Measurements from ENCODE around the gene SCP2. TPM values are rescaled to one million over a fixed set of nuclear protein-coding genes. Genes with fewer than 3 reads are reported as not detected.

The SCP2 gene
- total RNA-seq, 1 experiment from 2014 or later: 56.4 TPM

- POLR2A ChIA-PET: no interaction called here
- peaks cover 77% of the 10 kb centered on the region for H3K27me3 Mint-ChIP-seq (ENCODE audit: low read depth)
These were observed 1.5 kb upstream of the SCP2 start for GRCh38 chr1:52925571-52926005.

GRCh38 chr1:52926864-52927211, 238 bp upstream of the SCP2 start:
- CTCF ChIA-PET: interaction anchor here (0.7 to 1.5 kb wide), 6 partner anchors 22 to 352 kb away, joined by 3 to 6 read pairs (median 4); no protein-coding TSS in a partner anchor

More at GRCh38 chr1:52925571-52926005, 1.5 kb upstream of the SCP2 start:
- peaks cover 10% of the 10 kb centered on the region for H3K4me1 Mint-ChIP-seq
- no peaks in the 10 kb centered on the region for H3K36me3 Mint-ChIP-seq
- no peak for DNase-seq (ENCODE audit: low spot score)
- TF ChIP-seq, protein P1, sequence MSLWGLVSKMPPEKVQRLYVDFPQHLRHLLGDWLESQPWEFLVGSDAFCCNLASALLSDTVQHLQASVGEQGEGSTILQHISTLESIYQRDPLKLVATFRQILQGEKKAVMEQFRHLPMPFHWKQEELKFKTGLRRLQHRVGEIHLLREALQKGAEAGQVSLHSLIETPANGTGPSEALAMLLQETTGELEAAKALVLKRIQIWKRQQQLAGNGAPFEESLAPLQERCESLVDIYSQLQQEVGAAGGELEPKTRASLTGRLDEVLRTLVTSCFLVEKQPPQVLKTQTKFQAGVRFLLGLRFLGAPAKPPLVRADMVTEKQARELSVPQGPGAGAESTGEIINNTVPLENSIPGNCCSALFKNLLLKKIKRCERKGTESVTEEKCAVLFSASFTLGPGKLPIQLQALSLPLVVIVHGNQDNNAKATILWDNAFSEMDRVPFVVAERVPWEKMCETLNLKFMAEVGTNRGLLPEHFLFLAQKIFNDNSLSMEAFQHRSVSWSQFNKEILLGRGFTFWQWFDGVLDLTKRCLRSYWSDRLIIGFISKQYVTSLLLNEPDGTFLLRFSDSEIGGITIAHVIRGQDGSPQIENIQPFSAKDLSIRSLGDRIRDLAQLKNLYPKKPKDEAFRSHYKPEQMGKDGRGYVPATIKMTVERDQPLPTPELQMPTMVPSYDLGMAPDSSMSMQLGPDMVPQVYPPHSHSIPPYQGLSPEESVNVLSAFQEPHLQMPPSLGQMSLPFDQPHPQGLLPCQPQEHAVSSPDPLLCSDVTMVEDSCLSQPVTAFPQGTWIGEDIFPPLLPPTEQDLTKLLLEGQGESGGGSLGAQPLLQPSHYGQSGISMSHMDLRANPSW (CRISPR knock-in tag; conservative IDR thresholded peaks at IDR 0.05; ENCODE audit: low read depth): no peak
- no peak for TF ChIP-seq ZBTB21 (CRISPR knock-in tag; IDR thresholded peaks at IDR 0.05; ENCODE audit: borderline replicate concordance)
- TF ChIP-seq ZNF416 (CRISPR knock-in tag; IDR thresholded peaks at IDR 0.05): no peak
- TF ChIP-seq JUN (CRISPR knock-in tag; IDR thresholded peaks at IDR 0.05): no peak
- TF ChIP-seq, protein P2, sequence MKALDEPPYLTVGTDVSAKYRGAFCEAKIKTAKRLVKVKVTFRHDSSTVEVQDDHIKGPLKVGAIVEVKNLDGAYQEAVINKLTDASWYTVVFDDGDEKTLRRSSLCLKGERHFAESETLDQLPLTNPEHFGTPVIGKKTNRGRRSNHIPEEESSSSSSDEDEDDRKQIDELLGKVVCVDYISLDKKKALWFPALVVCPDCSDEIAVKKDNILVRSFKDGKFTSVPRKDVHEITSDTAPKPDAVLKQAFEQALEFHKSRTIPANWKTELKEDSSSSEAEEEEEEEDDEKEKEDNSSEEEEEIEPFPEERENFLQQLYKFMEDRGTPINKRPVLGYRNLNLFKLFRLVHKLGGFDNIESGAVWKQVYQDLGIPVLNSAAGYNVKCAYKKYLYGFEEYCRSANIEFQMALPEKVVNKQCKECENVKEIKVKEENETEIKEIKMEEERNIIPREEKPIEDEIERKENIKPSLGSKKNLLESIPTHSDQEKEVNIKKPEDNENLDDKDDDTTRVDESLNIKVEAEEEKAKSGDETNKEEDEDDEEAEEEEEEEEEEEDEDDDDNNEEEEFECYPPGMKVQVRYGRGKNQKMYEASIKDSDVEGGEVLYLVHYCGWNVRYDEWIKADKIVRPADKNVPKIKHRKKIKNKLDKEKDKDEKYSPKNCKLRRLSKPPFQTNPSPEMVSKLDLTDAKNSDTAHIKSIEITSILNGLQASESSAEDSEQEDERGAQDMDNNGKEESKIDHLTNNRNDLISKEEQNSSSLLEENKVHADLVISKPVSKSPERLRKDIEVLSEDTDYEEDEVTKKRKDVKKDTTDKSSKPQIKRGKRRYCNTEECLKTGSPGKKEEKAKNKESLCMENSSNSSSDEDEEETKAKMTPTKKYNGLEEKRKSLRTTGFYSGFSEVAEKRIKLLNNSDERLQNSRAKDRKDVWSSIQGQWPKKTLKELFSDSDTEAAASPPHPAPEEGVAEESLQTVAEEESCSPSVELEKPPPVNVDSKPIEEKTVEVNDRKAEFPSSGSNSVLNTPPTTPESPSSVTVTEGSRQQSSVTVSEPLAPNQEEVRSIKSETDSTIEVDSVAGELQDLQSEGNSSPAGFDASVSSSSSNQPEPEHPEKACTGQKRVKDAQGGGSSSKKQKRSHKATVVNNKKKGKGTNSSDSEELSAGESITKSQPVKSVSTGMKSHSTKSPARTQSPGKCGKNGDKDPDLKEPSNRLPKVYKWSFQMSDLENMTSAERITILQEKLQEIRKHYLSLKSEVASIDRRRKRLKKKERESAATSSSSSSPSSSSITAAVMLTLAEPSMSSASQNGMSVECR (CRISPR knock-in tag; IDR thresholded peaks at IDR 0.05; ENCODE audit: borderline replicate concordance): no peak
- no peak for TF ChIP-seq CREM (CRISPR knock-in tag; IDR thresholded peaks at IDR 0.05)
- TF ChIP-seq FOXJ3 (CRISPR knock-in tag; IDR thresholded peaks at IDR 0.05; ENCODE audit: borderline replicate concordance): no peak
- CTCF ChIA-PET: no interaction called here
- no peak for ATAC-seq
- no peak overlapping the region for H3K27ac Mint-ChIP-seq
- H3K9me3 Mint-ChIP-seq: no peaks in the 10 kb centered on the region
- no peak overlapping the region for H3K4me3 Mint-ChIP-seq

More at GRCh38 chr1:52926864-52927211, 238 bp upstream of the SCP2 start:
- Mint-ChIP-seq H3K4me3 (peak overlapping the region; percentile 76), H3K27me3 (ENCODE audit: low read depth) (peaks cover 73% of the 10 kb centered on the region), H3K36me3 (no peaks in the 10 kb centered on the region), H3K9me3 (no peaks in the 10 kb centered on the region), H3K27ac (no peak overlapping the region), H3K4me1 (peaks cover 9% of the 10 kb centered on the region)
- POLR2A ChIA-PET: no interaction called here
- TF ChIP-seq USF2 (CRISPR knock-in tag; IDR thresholded peaks at IDR 0.05) (no peak), NFYB (CRISPR knock-in tag; conservative IDR thresholded peaks at IDR 0.05; ENCODE audit: low read depth) (no peak), ZNF425 (CRISPR knock-in tag; conservative IDR thresholded peaks at IDR 0.05) (no peak)
- TF ChIP-seq, protein P3, sequence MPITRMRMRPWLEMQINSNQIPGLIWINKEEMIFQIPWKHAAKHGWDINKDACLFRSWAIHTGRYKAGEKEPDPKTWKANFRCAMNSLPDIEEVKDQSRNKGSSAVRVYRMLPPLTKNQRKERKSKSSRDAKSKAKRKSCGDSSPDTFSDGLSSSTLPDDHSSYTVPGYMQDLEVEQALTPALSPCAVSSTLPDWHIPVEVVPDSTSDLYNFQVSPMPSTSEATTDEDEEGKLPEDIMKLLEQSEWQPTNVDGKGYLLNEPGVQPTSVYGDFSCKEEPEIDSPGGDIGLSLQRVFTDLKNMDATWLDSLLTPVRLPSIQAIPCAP (CRISPR knock-in tag; IDR thresholded peaks at IDR 0.05): no peak
- TF ChIP-seq, protein P1 (CRISPR knock-in tag; conservative IDR thresholded peaks at IDR 0.05; ENCODE audit: low read depth): no peak
- TF ChIP-seq, protein P4, sequence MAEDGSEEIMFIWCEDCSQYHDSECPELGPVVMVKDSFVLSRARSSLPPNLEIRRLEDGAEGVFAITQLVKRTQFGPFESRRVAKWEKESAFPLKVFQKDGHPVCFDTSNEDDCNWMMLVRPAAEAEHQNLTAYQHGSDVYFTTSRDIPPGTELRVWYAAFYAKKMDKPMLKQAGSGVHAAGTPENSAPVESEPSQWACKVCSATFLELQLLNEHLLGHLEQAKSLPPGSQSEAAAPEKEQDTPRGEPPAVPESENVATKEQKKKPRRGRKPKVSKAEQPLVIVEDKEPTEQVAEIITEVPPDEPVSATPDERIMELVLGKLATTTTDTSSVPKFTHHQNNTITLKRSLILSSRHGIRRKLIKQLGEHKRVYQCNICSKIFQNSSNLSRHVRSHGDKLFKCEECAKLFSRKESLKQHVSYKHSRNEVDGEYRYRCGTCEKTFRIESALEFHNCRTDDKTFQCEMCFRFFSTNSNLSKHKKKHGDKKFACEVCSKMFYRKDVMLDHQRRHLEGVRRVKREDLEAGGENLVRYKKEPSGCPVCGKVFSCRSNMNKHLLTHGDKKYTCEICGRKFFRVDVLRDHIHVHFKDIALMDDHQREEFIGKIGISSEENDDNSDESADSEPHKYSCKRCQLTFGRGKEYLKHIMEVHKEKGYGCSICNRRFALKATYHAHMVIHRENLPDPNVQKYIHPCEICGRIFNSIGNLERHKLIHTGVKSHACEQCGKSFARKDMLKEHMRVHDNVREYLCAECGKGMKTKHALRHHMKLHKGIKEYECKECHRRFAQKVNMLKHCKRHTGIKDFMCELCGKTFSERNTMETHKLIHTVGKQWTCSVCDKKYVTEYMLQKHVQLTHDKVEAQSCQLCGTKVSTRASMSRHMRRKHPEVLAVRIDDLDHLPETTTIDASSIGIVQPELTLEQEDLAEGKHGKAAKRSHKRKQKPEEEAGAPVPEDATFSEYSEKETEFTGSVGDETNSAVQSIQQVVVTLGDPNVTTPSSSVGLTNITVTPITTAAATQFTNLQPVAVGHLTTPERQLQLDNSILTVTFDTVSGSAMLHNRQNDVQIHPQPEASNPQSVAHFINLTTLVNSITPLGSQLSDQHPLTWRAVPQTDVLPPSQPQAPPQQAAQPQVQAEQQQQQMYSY (CRISPR knock-in tag; IDR thresholded peaks at IDR 0.05): no peak
- ATAC-seq: no peak
- DNase-seq (ENCODE audit: low spot score): no peak
